CD14-positive monocyte (primary cell): ENCODE data around the gene ATL3. TPM values are rescaled to one million over a fixed set of nuclear protein-coding genes. Genes with fewer than 3 reads are reported as not detected.

ENCODE experiments used
- DNase-seq, 3 donors: peaks; one replicate each; pipeline ENCODE4 v3.0.0-alpha.2; 2011 to 2022
- H2AFZ ChIP-seq: 2 replicates; pipeline ENCODE4 v1.6.0; 2012; ENCODE audit warnings: mild to moderate bottlenecking, low read depth, low read length, inconsistent platforms; ENCODE audit not compliant: insufficient read depth, poor library complexity, severe bottlenecking
- H3K27ac ChIP-seq, 2 donors: 1 replicate in 1 of 2; 2 replicates in 1 of 2; pipeline ENCODE4 v1.5.1; 2012 to 2013; ENCODE audit warnings: low read length in 2 of 2, control low read depth in 1 of 2, inconsistent platforms in 1 of 2, low read depth in 1 of 2, mild to moderate bottlenecking in 1 of 2
- H3K27me3 ChIP-seq, 2 donors: one replicate each; pipeline versions ENCODE4 v1.6.0 to v1.6.1; 2011 to 2013; ENCODE audit warnings: low read length in 2 of 2; ENCODE audit not compliant: control insufficient read depth in 2 of 2, insufficient read depth in 2 of 2
- H3K36me3 ChIP-seq, 2 donors: replicated peaks in 1 of 2; 1 replicate in 1 of 2; 2 replicates in 1 of 2; pipeline versions ENCODE4 v1.5.1 to v1.6.1; 2012 to 2013; ENCODE audit warnings: low read length in 2 of 2, control low read depth in 1 of 2, inconsistent platforms in 1 of 2, mild to moderate bottlenecking in 1 of 2; ENCODE audit not compliant: insufficient read depth in 2 of 2, control insufficient read depth in 1 of 2
- H3K4me1 ChIP-seq, 2 donors: 1 replicate in 1 of 2; 2 replicates in 1 of 2; pipeline versions ENCODE4 v1.5.1 to v1.6.1; 2012 to 2013; ENCODE audit warnings: low read length in 2 of 2, control low read depth in 1 of 2, inconsistent platforms in 1 of 2, mild to moderate bottlenecking in 1 of 2, moderate library complexity in 1 of 2; ENCODE audit not compliant: insufficient read depth in 2 of 2, control insufficient read depth in 1 of 2
- H3K4me2 ChIP-seq: replicated peaks from 2 replicates; pipeline ENCODE3; 2012; ENCODE audit warnings: low read length, moderate library complexity, mild to moderate bottlenecking; ENCODE audit not compliant: poor library complexity, severe bottlenecking; ENCODE audit errors: extremely low read depth
- H3K4me3 ChIP-seq, 3 experiments: fragments of 200-600 bp in 1 of 3; sonication (generic) in 1 of 3; replicated peaks in 1 of 3; 1 replicate in 2 of 3; 2 replicates in 1 of 3; pipeline ENCODE4 v1.5.1; 2011 to 2013; ENCODE audit warnings: low read length in 3 of 3, mild to moderate bottlenecking in 3 of 3, control low read depth in 2 of 3, low read depth in 2 of 3, inconsistent platforms in 1 of 3, moderate library complexity in 1 of 3
- H3K79me2 ChIP-seq: 2 replicates; pipeline ENCODE4 v1.6.0; 2012; ENCODE audit warnings: mild to moderate bottlenecking, control low read depth, inconsistent platforms, low read length, moderate library complexity; ENCODE audit not compliant: insufficient read depth
- H3K9ac ChIP-seq: 2 replicates; pipeline ENCODE4 v1.6.0; 2017; ENCODE audit warnings: low read length, mild to moderate bottlenecking; ENCODE audit not compliant: insufficient read depth, poor library complexity, severe bottlenecking
- H3K9me3 ChIP-seq, 2 donors: replicated peaks in 1 of 2; 1 replicate in 1 of 2; 2 replicates in 1 of 2; pipeline versions ENCODE4 v1.5.1 to v1.6.1; 2012 to 2013; ENCODE audit warnings: low read length in 2 of 2, control low read depth in 1 of 2; ENCODE audit not compliant: control insufficient read depth in 1 of 2, insufficient read depth in 1 of 2
- H4K20me1 ChIP-seq: 2 replicates; pipeline ENCODE4 v1.6.0; 2012; ENCODE audit warnings: mild to moderate bottlenecking, low read length, control low read depth, moderate library complexity; ENCODE audit not compliant: insufficient read depth
- H3K27ac Mint-ChIP-seq, 7 donors: one replicate each; pipeline ENCODE4 v1.8.0; 2020; ENCODE audit warnings: mild to moderate bottlenecking in 7 of 7, mixed read lengths in 7 of 7, moderate library complexity in 6 of 7, inconsistent platforms in 2 of 7
- H3K27me3 Mint-ChIP-seq, 3 donors: one replicate each; pipeline ENCODE4 v1.8.0; 2021 to 2022; ENCODE audit warnings: low read depth in 3 of 3, mild to moderate bottlenecking in 3 of 3, mixed read lengths in 3 of 3, moderate library complexity in 3 of 3, inconsistent platforms in 1 of 3
- H3K36me3 Mint-ChIP-seq, 2 donors: one replicate each; pipeline ENCODE4 v1.8.0; 2020; ENCODE audit warnings: mixed read lengths in 2 of 2, inconsistent platforms in 1 of 2, mild to moderate bottlenecking in 1 of 2
- H3K4me1 Mint-ChIP-seq: one replicate; pipeline ENCODE4 v1.8.0; 2020; ENCODE audit warnings: mild to moderate bottlenecking, mixed read lengths
- H3K4me3 Mint-ChIP-seq, 2 donors: one replicate each; pipeline ENCODE4 v1.8.0; 2020; ENCODE audit warnings: mild to moderate bottlenecking in 2 of 2, mixed read lengths in 2 of 2, moderate library complexity in 1 of 2
- H3K9me3 Mint-ChIP-seq, 7 donors: one replicate each; pipeline ENCODE4 v1.8.0; 2020 to 2022; ENCODE audit warnings: mixed read lengths in 7 of 7, mild to moderate bottlenecking in 6 of 7, moderate library complexity in 6 of 7, inconsistent platforms in 2 of 7
- CTCF ChIP-seq: fragments of 200-600 bp; IDR thresholded peaks from one replicate; pipeline ENCODE4 v1.8.0; 2022; ENCODE audit warnings: antibody characterized with exemption, mild to moderate bottlenecking
- WGBS: methylation state at CpG from one replicate; pipeline ENCODE4 v1.1.5; 2013; ENCODE audit warnings: missing lambda C conversion rate; ENCODE audit not compliant: insufficient coverage; 5-methylcytosine and 5-hydroxymethylcytosine counted together
- intact Hi-C, 2 donors: fragments of 100-400 bp; cut with micrococcal nuclease; formaldehyde crosslinking; loops; one replicate each; pipeline versions ENCODE4 v1.15.0 to v1.15.1; 2023
- polyA plus RNA-seq, 3 donors: library from polyadenylated mRNA; depleted of rRNA in 1 of 3; unstranded in 2 of 3; stranded (reverse) in 1 of 3; fragments of 300-500 nt in 2 of 3; fragments of >200 nt in 1 of 3; fragmentation: Illumina TruSeq in 2 of 3; gene quantifications; 1 replicate in 2 of 3; 2 replicates in 1 of 3; pipeline ENCODE4 v1.2.3, GENCODE V29; 2012 to 2021

The ATL3 gene
- polyA plus RNA-seq, 3 donors: 10.6 to 25.5 (median 22.7) TPM

DNA sequence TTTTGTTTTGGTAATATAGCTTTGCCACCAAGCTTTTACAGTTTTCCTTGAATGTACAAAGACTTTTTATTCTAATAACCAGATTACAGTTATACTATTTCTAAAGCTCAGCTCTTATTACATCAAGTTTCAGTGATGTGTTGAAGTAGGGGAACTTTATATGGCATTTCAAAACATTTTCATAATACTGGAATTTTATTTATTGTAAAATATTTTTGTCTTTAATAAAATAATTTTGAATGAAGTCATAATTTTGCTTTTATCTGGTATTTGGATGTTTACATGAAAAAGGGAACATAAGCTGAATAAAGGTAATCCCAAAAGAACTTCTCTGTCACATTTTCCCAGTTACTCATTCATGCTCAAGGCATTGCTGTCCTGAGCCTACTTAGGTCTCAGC is 44.9 kb upstream of the ATL3 start:
- no peak overlapping the region for H3K4me3 Mint-ChIP-seq
- Histone ChIP-seq H4K20me1 (peaks cover 100% of the 10 kb centered on the region), H3K9me3 (no peaks in the 10 kb centered on the region), H3K4me1 (no peaks in the 10 kb centered on the region), H3K79me2 (peaks cover 100% of the 10 kb centered on the region), H3K27ac (no peak overlapping the region), H3K4me3 (no peak overlapping the region), H3K36me3 (peaks cover 6 to 47% of the 10 kb centered on the region in 2 donors), H2AFZ (no peak overlapping the region), H3K27me3 (no peaks in the 10 kb centered on the region), H3K9ac (no peak overlapping the region), H3K4me2 (no peak overlapping the region)
- TF ChIP-seq CTCF: no peak
- H3K27ac Mint-ChIP-seq: peak overlapping the region in 1 of 7 donors; percentile 50
- no peaks in the 10 kb centered on the region for H3K9me3 Mint-ChIP-seq
- no peak for DNase-seq
- H3K4me1 Mint-ChIP-seq: peaks cover 5% of the 10 kb centered on the region
- H3K36me3 Mint-ChIP-seq: peaks cover 20 to 48% of the 10 kb centered on the region in 2 donors
- no peaks in the 10 kb centered on the region for H3K27me3 Mint-ChIP-seq
- intact Hi-C loops: no loop called here

- no peak overlapping the region for H3K27ac ChIP-seq
- Mint-ChIP-seq H3K9me3 (no peaks in the 10 kb centered on the region), H3K4me3 (no peak overlapping the region), H3K4me1 (peaks cover 16% of the 10 kb centered on the region), H3K27ac (no peak overlapping the region), H3K27me3 (no peaks in the 10 kb centered on the region), H3K36me3 (peaks cover 12 to 40% of the 10 kb centered on the region in 2 donors)
- H4K20me1 ChIP-seq: peaks cover 100% of the 10 kb centered on the region
- H3K4me3 ChIP-seq: no peak overlapping the region
- WGBS: no CpG with 5 or more reads among the region's 2 CpGs
- H3K9ac ChIP-seq: no peak overlapping the region
- H3K4me1 ChIP-seq: peaks cover 0 to 7% of the 10 kb centered on the region in 2 donors
- H3K9me3 ChIP-seq: no peaks in the 10 kb centered on the region
- peaks cover 100% of the 10 kb centered on the region for H3K79me2 ChIP-seq
- H3K27me3 ChIP-seq: no peaks in the 10 kb centered on the region
- TF ChIP-seq CTCF: no peak
- DNase-seq: no peak
- no peak overlapping the region for H2AFZ ChIP-seq
- H3K4me2 ChIP-seq: no peak overlapping the region
- peaks cover 6 to 32% of the 10 kb centered on the region in 2 donors for H3K36me3 ChIP-seq
- intact Hi-C loops: no loop called here
Observed at GRCh38 chr11:63713766-63714165, 42.6 kb upstream of the ATL3 start.
